MM.1S (cell line): ENCODE results near the gene NFATC1.

ENCODE experiments used
- DNase-seq: peaks from one replicate; pipeline ENCODE4 v3.0.0-alpha.2; 2015
- H2AFZ ChIP-seq: fragments of 300-600 bp; sonication (generic); 2 replicates; pipeline ENCODE4 v1.6.0; 2016; ENCODE audit warnings: antibody characterized with exemption, low read length
- H3F3A ChIP-seq: fragments of 300-600 bp; sonication (generic); 2 replicates; pipeline ENCODE4 v1.6.1; 2016; ENCODE audit warnings: mild to moderate bottlenecking, antibody characterized with exemption, low read length, moderate library complexity, mixed read lengths; ENCODE audit not compliant: insufficient read depth
- H3K27ac ChIP-seq: fragments of 300-600 bp; sonication (generic); 2 replicates; pipeline ENCODE4 v1.5.1; 2016; ENCODE audit warnings: mild to moderate bottlenecking, low read length
- H3K27me3 ChIP-seq: fragments of 300-600 bp; sonication (generic); replicated peaks from 2 replicates; pipeline ENCODE4 v1.6.0; 2016; ENCODE audit warnings: low read length; ENCODE audit not compliant: insufficient read depth
- H3K36me3 ChIP-seq: fragments of 300-600 bp; sonication (generic); replicated peaks from 2 replicates; pipeline ENCODE4 v1.6.1; 2016; ENCODE audit warnings: mild to moderate bottlenecking, low read length, mixed read lengths; ENCODE audit not compliant: insufficient read depth
- H3K4me1 ChIP-seq: fragments of 300-600 bp; sonication (generic); 2 replicates; pipeline ENCODE4 v1.6.1; 2016; ENCODE audit warnings: low read length, mixed read lengths
- H3K4me2 ChIP-seq: fragments of 300-600 bp; sonication (generic); 2 replicates; pipeline ENCODE4 v1.6.0; 2016; ENCODE audit warnings: low read depth, low read length
- H3K4me3 ChIP-seq: fragments of 300-600 bp; sonication (generic); 2 replicates; pipeline ENCODE4 v1.5.1; 2016; ENCODE audit warnings: low read length, mixed read lengths
- H3K79me2 ChIP-seq: fragments of 300-600 bp; sonication (generic); 2 replicates; pipeline ENCODE4 v1.6.1; 2016; ENCODE audit warnings: mixed run types, low read length, mixed read lengths
- H3K9ac ChIP-seq: fragments of 300-600 bp; sonication (generic); 2 replicates; pipeline ENCODE4 v1.6.1; 2016; ENCODE audit warnings: low read length, mixed read lengths
- H3K9me2 ChIP-seq: fragments of 300-600 bp; sonication (generic); replicated peaks from 2 replicates; pipeline ENCODE4 v1.6.1; 2016; ENCODE audit warnings: mild to moderate bottlenecking, low read length, mixed read lengths; ENCODE audit not compliant: insufficient read depth
- H3K9me3 ChIP-seq: fragments of 300-600 bp; sonication (generic); replicated peaks from 2 replicates; pipeline ENCODE4 v1.6.1; 2016; ENCODE audit warnings: mild to moderate bottlenecking, low read length, mixed read lengths; ENCODE audit not compliant: insufficient read depth
- H4K20me1 ChIP-seq: fragments of 300-600 bp; sonication (generic); 2 replicates; pipeline ENCODE4 v1.6.1; 2016; ENCODE audit warnings: mild to moderate bottlenecking, low read length, moderate library complexity, mixed read lengths; ENCODE audit not compliant: insufficient read depth
- EZH2 ChIP-seq: fragments of 300-600 bp; sonication (generic); optimal IDR thresholded peaks from 2 replicates; pipeline ENCODE3; 2017; ENCODE audit warnings: low read depth, mild to moderate bottlenecking, antibody characterized with exemption, low read length, mixed read lengths
- EZH2phosphoT487 ChIP-seq: fragments of 300-600 bp; sonication (generic); IDR thresholded peaks from 2 replicates; pipeline ENCODE4 v1.6.1; 2018; ENCODE audit warnings: antibody characterized with exemption, low read length
- TF ChIP-seq, protein P1 (sequence below): fragments of 300-600 bp; sonication (generic); IDR thresholded peaks from 2 replicates; pipeline ENCODE4 v1.5.1; 2016; ENCODE audit warnings: antibody characterized with exemption, low read length, mixed read lengths

The NFATC1 gene

DNA sequence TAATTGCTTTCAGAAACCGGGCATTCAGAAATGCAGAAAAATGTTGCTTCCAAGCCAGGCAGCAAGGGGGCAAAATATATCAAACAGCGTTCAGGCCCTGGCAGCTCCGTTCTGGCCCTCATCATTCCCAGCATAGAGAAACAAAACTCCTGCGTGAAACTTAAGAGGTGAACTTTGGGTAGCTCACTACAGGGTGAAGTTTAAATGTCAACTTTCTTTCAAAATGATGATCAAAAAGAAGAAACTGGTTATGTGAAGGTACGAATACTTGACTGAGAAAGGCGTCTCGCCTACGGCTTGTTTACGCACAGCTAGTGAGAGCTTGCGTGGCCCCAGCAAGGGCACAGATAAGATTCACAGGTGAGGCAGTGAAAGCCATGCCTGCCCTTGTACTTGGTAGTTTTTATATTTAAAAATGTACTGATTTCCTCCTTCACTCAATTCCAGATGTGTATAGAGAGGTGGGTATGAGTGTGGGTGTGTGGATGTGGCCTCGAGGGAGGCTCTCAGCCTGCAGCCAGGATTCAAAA lies 127.5 kb downstream of the NFATC1 start:
- Histone ChIP-seq H2AFZ (no peak overlapping the region), H4K20me1 (no peaks in the 10 kb centered on the region), H3K27me3 (no peaks in the 10 kb centered on the region), H3F3A (no peaks in the 10 kb centered on the region), H3K4me2 (no peak overlapping the region), H3K27ac (no peak overlapping the region), H3K9me2 (no peaks in the 10 kb centered on the region), H3K4me1 (no peaks in the 10 kb centered on the region), H3K9me3 (no peaks in the 10 kb centered on the region), H3K79me2 (no peaks in the 10 kb centered on the region), H3K9ac (no peak overlapping the region), H3K36me3 (no peaks in the 10 kb centered on the region), H3K4me3 (no peak overlapping the region)
- DNase-seq, result no peak
- TF ChIP-seq, protein P1, sequence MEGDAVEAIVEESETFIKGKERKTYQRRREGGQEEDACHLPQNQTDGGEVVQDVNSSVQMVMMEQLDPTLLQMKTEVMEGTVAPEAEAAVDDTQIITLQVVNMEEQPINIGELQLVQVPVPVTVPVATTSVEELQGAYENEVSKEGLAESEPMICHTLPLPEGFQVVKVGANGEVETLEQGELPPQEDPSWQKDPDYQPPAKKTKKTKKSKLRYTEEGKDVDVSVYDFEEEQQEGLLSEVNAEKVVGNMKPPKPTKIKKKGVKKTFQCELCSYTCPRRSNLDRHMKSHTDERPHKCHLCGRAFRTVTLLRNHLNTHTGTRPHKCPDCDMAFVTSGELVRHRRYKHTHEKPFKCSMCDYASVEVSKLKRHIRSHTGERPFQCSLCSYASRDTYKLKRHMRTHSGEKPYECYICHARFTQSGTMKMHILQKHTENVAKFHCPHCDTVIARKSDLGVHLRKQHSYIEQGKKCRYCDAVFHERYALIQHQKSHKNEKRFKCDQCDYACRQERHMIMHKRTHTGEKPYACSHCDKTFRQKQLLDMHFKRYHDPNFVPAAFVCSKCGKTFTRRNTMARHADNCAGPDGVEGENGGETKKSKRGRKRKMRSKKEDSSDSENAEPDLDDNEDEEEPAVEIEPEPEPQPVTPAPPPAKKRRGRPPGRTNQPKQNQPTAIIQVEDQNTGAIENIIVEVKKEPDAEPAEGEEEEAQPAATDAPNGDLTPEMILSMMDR, result no peak
- TF ChIP-seq EZH2phosphoT487, result no peak

DNA sequence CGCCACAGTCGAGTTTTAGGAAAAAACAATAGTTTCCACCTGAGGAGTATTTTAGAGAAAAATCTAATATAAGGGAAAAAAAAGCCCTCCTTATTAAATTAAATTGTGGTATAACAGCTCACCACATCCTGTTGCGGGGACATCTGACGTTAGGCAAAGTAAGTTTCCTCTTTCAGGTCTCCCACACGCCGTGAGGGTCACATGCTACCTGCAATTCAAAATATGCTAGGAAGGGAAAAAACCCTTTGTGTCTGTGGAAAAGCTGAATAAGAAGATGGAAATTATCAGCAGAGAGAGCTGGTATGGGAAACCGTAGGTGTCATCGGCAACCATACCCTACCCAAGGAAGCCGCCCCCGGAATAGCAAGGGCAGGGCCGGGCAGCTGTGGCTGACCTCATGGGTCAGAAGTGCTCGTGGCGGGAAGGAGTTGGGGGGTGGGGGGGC lies 128.0 kb downstream of the NFATC1 start:
- Histone ChIP-seq H3K27ac (no peak overlapping the region), H3K79me2 (no peaks in the 10 kb centered on the region), H3K36me3 (no peaks in the 10 kb centered on the region), H3K9me2 (no peaks in the 10 kb centered on the region), H3K9me3 (no peaks in the 10 kb centered on the region), H3K4me3 (no peak overlapping the region), H3K4me2 (no peak overlapping the region), H2AFZ (no peak overlapping the region), H3K9ac (no peak overlapping the region), H3F3A (no peaks in the 10 kb centered on the region), H4K20me1 (no peaks in the 10 kb centered on the region), H3K4me1 (no peaks in the 10 kb centered on the region), H3K27me3 (no peaks in the 10 kb centered on the region)
- no peak for DNase-seq
- TF ChIP-seq, protein P1, result no peak
- no peak for TF ChIP-seq EZH2
- no peak for TF ChIP-seq EZH2phosphoT487

DNA sequence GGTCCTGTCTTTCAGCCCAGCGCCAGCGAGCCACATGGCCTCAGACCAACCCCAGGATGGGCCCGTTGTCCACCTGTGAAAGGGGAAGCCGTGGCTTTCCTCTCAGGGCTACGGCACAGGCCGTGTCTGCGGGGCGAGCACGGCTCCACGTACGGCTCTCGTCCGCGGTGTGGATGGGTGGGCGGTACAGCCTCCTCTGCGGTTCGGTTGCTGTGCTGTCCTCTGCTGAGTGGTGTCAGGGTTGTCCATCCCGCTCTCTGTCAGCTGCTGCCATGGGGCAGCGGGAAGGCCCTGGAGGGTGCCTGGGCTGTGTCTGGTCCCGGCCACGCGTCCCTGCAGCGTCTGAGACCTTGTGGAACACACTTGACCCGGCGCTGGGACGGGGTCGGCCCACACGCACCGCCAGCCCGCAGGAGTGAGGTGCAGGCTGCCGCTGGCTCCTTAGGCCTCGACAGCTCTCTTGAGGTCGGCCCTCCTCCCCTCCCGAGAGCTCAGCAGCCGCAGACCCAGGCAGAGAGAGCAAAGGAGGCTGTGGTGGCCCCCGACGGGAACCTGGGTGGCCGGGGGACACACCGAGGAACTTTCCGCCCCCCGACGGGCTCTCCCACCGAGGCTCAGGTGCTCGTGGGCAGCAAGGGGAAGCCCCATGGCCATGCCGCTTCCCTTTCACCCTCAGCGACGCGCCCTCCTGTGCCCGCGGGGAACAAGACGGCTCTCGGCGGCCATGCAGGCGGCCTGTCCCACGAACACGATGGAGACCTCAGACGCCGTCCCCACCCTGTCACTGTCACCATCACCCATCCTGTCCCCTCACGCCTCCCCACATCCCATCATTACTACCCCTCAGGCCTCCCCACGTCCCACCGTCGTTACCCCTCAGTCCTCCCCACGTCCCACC lies 128.7 kb downstream of the NFATC1 start:
- Histone ChIP-seq H3K4me2 (no peak overlapping the region), H3K9me3 (no peaks in the 10 kb centered on the region), H3K4me3 (no peak overlapping the region), H3F3A (no peaks in the 10 kb centered on the region), H3K9ac (no peak overlapping the region), H3K4me1 (no peaks in the 10 kb centered on the region), H4K20me1 (no peaks in the 10 kb centered on the region), H3K36me3 (no peaks in the 10 kb centered on the region), H3K79me2 (no peaks in the 10 kb centered on the region), H3K9me2 (no peaks in the 10 kb centered on the region), H2AFZ (no peak overlapping the region), H3K27ac (no peak overlapping the region), H3K27me3 (no peaks in the 10 kb centered on the region)
- TF ChIP-seq, protein P1, result no peak
- no peak for TF ChIP-seq EZH2
- TF ChIP-seq EZH2phosphoT487, result no peak
- DNase-seq, result no peak
